ENCODE results near the gene FAM161A.

- TF ChIP-seq NANOG (IDR thresholded peaks at IDR 0.05; ENCODE audit: borderline replicate concordance) (no peak), JUNB (IDR thresholded peaks at IDR 0.05; ENCODE audit: unreplicated experiment) (no peak), EZH2phosphoT487 (IDR thresholded peaks at IDR 0.05; ENCODE audit: unreplicated experiment) (no peak), CTCF (conservative IDR thresholded peaks at IDR 0.05; ENCODE audit: low read depth in 2 of 2) (no peak), POLR2AphosphoS5 (IDR thresholded peaks at IDR 0.05; ENCODE audit: low read depth) (no peak), CREB1 (CRISPR knock-in tag; IDR thresholded peaks at IDR 0.05; ENCODE audit: low read depth) (no peak), REST (IDR thresholded peaks at IDR 0.05; ENCODE audit: unreplicated experiment) (no peak), ZNF114 (CRISPR knock-in tag; IDR thresholded peaks at IDR 0.05) (no peak), EZH2 (IDR thresholded peaks at IDR 0.05; ENCODE audit: low read depth, unreplicated experiment) (no peak), ETS1 (IDR thresholded peaks at IDR 0.05) (no peak), ZNF462 (CRISPR knock-in tag; IDR thresholded peaks at IDR 0.05) (no peak), ZNF331 (CRISPR knock-in tag; IDR thresholded peaks at IDR 0.05; ENCODE audit: low read depth) (no peak)
Observed at GRCh38 chr2:61900281-61900680, 46.4 kb upstream of the FAM161A start.
